BJ (cell line): ENCODE results near the gene DDX41. TPM values are rescaled to one million over a fixed set of nuclear protein-coding genes. Genes with fewer than 3 reads are reported as not detected.

ENCODE experiments used
- CTCF ChIA-PET: fragments of 350-600 bp; formaldehyde crosslinking; extraction: SDS; loops from one replicate; lab custom pipeline; 2021; ENCODE audit warnings: antibody characterized with exemption, inconsistent platforms; lab: Yijun Ruan, JAX
- POLR2A ChIA-PET: fragments of 300-600 bp; sonication (Branson Sonifier 250); formaldehyde crosslinking; extraction: SDS; loops from one replicate; lab custom pipeline; 2021; ENCODE audit warnings: antibody characterized with exemption; lab: Charles Lee
- DNase-seq: peaks from one replicate; pipeline ENCODE4 v3.0.0-alpha.2; 2011; ENCODE audit warnings: low read depth
- H3K27me3 ChIP-seq: 2 replicates; pipeline ENCODE4 v1.6.0; 2011; ENCODE audit warnings: low read length; ENCODE audit not compliant: control insufficient read depth, insufficient read depth
- H3K36me3 ChIP-seq: 2 replicates; pipeline ENCODE4 v1.5.1; 2011; ENCODE audit warnings: low read length; ENCODE audit not compliant: control insufficient read depth, insufficient read depth
- H3K4me3 ChIP-seq: 2 replicates; pipeline ENCODE4 v1.5.1; 2011; ENCODE audit warnings: low read depth, mild to moderate bottlenecking, control low read depth, low read length
- polyA plus RNA-seq: library from polyadenylated mRNA; depleted of rRNA; stranded (reverse); fragments of >200 nt; gene quantifications from 2 replicates; pipeline ENCODE4 v1.2.3, GENCODE V29; 2011
- TF ChIP-seq, protein P1 (sequence below): IDR thresholded peaks from 2 replicates; pipeline ENCODE4 v1.5.1; 2011; ENCODE audit warnings: low read depth, mild to moderate bottlenecking, control low read depth, inconsistent platforms, low read length, moderate library complexity; ENCODE audit not compliant: insufficient read depth

Gene DDX41
- polyA plus RNA-seq, 1 experiment, result 144 TPM

DNA sequence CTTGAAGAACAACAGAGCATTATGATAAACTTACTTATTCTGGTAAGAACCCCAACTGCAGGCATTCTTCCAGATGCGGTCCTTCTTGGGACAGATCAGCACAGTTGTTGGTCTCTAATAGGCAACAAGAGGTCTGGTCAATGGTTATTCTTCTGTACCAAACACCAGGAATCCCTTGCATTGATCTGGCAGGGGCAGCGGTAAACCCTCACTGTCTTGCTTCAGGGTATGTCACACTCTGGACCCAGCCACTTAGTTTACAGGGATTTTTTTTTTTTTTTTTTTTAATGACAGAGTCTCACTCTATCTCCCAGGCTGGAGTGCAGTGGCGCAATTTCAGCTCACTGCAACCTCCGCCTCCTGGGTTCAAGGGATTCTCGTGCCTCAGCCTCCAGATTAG lies 38.9 kb upstream of the DDX41 start:
- POLR2A ChIA-PET, result no interaction called here
- TF ChIP-seq, protein P1, sequence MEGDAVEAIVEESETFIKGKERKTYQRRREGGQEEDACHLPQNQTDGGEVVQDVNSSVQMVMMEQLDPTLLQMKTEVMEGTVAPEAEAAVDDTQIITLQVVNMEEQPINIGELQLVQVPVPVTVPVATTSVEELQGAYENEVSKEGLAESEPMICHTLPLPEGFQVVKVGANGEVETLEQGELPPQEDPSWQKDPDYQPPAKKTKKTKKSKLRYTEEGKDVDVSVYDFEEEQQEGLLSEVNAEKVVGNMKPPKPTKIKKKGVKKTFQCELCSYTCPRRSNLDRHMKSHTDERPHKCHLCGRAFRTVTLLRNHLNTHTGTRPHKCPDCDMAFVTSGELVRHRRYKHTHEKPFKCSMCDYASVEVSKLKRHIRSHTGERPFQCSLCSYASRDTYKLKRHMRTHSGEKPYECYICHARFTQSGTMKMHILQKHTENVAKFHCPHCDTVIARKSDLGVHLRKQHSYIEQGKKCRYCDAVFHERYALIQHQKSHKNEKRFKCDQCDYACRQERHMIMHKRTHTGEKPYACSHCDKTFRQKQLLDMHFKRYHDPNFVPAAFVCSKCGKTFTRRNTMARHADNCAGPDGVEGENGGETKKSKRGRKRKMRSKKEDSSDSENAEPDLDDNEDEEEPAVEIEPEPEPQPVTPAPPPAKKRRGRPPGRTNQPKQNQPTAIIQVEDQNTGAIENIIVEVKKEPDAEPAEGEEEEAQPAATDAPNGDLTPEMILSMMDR, result no peak

DNA sequence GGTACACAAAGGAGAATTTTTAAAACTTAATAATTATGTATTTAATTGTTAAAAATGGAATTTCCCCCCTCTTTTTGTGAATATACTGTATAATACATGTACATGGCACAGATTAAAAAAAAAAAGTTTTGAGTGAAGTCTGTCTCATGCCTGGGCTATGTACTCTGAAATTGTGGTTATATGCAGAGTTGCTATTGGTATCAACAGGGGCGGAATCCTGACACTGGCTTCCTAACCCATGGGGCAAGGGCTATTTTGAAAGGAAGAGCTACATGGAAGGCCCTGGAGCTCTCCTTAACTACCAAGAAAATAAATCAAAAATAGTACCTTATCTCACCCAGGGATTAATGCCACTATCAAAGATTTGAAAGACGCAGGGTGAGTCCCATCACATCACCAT lies 38.5 kb upstream of the DDX41 start:
- TF ChIP-seq, protein P1, result no peak
- no peak for DNase-seq
- ChIA-PET POLR2A (no interaction called here), CTCF (interaction anchor here (1.2 kb wide), 1 partner anchor 24 kb away, joined by 3 read pairs; no protein-coding TSS in a partner anchor)
- Histone ChIP-seq H3K36me3 (0 out of 2 replicates have a peak, but pooled peaks cover 3% of the 10 kb centered on the region), H3K27me3 (no peaks in the 10 kb centered on the region), H3K4me3 (no peak overlapping the region)

More for the DNA sequence above, 38.9 kb upstream of the DDX41 start:
- CTCF ChIA-PET, result interaction anchor here (1.2 kb wide), 1 partner anchor 25 kb away, joined by 3 read pairs; no protein-coding TSS in a partner anchor
- Histone ChIP-seq H3K4me3 (no peak overlapping the region), H3K36me3 (0 out of 2 replicates have a peak, but pooled peaks cover 1% of the 10 kb centered on the region), H3K27me3 (no peaks in the 10 kb centered on the region)
- no peak for DNase-seq

DNA sequence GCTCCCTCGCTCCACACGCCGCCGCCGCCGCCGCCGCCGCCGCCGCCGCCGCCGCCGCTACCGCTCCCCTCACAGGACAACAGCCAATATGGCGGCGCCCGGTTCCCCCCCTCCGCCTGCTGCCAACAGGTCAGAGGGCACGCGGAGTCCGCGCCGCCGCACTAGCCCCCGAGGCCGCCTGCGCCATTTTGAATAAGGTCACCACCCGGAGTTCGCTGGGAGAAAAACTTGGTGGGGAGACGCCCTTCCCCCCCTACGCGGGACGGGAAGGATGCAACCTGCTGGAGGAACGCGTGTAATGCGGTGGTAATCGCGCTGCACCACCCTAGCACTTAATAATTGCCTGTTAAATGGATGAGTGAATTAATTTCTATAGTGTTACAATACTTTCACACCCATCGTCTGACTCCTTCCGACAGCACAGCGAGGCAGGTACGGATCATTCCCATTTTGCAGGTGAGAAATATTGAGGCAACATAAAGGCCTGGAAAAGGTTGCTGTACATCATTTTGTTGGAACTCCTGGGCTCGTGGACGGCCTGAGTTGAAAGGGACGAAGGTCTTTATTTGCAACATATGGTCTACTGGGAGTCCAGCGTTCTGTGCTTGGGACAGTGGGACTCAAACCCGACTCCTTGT lies 37.8 kb upstream of the DDX41 start, which contains the start of gene FAM193B:
Gene FAM193B (minus strand): TSS at position 90 of the 638 bp plus-strand sequence. CDS start 105 bp downstream, outside the sequence.
- DNase-seq, result peak; percentile 49
- Histone ChIP-seq H3K4me3 (peak within 1 kb of the TSS; percentile 89), H3K36me3 (0 out of 2 replicates have a peak, but pooled peaks cover 3% of the 10 kb centered on the region), H3K27me3 (no peaks in the 10 kb centered on the region)
- TF ChIP-seq, protein P1, result peak; percentile 50
- POLR2A ChIA-PET, result no interaction called here
- CTCF ChIA-PET, result interaction anchor here (1.2 kb wide), 1 partner anchor 53 kb away, joined by 4 read pairs; no protein-coding TSS in a partner anchor

DNA sequence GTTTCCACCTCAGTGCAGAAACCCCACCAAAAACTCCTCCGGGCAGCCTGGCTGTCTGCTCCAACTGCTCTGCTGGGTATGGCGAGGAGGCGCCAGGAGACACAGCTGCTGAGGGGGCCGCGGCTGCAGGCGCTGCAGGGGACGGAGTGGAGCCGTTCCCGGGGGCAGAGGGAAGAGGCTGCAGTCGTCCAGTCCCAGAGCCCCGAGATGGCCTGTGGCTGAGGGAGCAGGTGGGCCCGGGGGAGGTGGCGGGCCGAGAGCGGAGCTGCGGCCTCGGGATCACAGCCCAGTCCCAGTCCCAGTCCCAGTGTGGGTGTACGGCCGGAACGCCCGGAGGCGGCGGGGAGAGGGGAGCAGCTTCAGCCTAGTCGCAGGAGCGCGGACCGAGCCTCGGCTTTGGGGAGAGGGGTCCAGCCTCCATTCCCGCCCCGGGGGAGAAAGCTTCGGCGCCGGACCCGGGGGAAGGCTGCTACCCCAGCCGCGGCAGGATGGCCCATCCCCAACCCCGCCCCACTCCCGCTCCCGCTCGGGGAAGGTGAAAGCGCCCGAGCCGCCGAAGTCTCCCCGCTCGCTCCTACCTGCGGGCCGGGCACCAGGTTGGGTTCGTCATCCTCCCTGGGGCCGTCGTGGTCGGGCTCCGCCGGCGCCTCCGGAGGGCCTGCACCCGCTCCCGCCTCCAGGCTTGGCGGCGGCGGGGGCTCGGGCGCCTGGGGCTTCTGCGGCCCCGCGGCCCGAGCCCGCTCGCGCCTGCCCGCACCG lies 37.1 kb upstream of the DDX41 start:
- TF ChIP-seq, protein P1, result no peak
- peak overlapping the region; percentile 89 for H3K4me3 ChIP-seq
- H3K27me3 ChIP-seq, result no peaks in the 10 kb centered on the region
- DNase-seq, result no peak
- ChIA-PET CTCF (interaction anchor here (1.2 kb wide), 1 partner anchor 52 kb away, joined by 4 read pairs; no protein-coding TSS in a partner anchor), POLR2A (no interaction called here)
- 0 out of 2 replicates have a peak, but pooled peaks cover 3% of the 10 kb centered on the region for H3K36me3 ChIP-seq
